AG09309 (cell line): ENCODE measurements around the gene SCAF8.

Experiments used
- DNase-seq: peaks from one replicate; pipeline ENCODE4 v3.0.0-alpha.2; 2010; ENCODE audit warnings: low read depth
- H3K4me3 ChIP-seq: 2 replicates; pipeline ENCODE4 v1.5.1; 2011; ENCODE audit warnings: mild to moderate bottlenecking, low read depth, low read length, moderate library complexity; ENCODE audit not compliant: control insufficient read depth
- CTCF ChIP-seq: IDR thresholded peaks from 2 replicates; pipeline ENCODE4 v1.5.1; 2011; ENCODE audit warnings: mild to moderate bottlenecking, low read depth, low read length, inconsistent platforms; ENCODE audit not compliant: insufficient read depth, control insufficient read depth; ENCODE audit errors: missing control alignments

SCAF8 gene

GRCh38 chr6:154758125-154758524 lies 24.9 kb downstream of the SCAF8 start:
- no peak for TF ChIP-seq CTCF
- no peak for DNase-seq
- H3K4me3 ChIP-seq = no peak overlapping the region

GRCh38 chr6:154763650-154764049 lies 30.4 kb downstream of the SCAF8 start:
- H3K4me3 ChIP-seq = no peak overlapping the region
- TF ChIP-seq CTCF = no peak
- DNase-seq = no peak

GRCh38 chr6:154765273-154765672 lies 32.1 kb downstream of the SCAF8 start:
- TF ChIP-seq CTCF = no peak
- no peak overlapping the region for H3K4me3 ChIP-seq
- DNase-seq = no peak

- H3K4me3 ChIP-seq = no peak overlapping the region
- no peak for TF ChIP-seq CTCF
- no peak for DNase-seq
These were observed 33.1 kb downstream of the SCAF8 start for GRCh38 chr6:154766288-154766687.

- no peak for DNase-seq
- TF ChIP-seq CTCF = no peak
- H3K4me3 ChIP-seq = no peak overlapping the region
These were observed 33.9 kb downstream of the SCAF8 start for GRCh38 chr6:154767003-154767723.

GRCh38 chr6:154768280-154768679 lies 35.1 kb downstream of the SCAF8 start:
- H3K4me3 ChIP-seq = no peak overlapping the region
- no peak for DNase-seq
- TF ChIP-seq CTCF = no peak
